ENCODE measurements around the gene MTUS2.

MTUS2 gene

DNA sequence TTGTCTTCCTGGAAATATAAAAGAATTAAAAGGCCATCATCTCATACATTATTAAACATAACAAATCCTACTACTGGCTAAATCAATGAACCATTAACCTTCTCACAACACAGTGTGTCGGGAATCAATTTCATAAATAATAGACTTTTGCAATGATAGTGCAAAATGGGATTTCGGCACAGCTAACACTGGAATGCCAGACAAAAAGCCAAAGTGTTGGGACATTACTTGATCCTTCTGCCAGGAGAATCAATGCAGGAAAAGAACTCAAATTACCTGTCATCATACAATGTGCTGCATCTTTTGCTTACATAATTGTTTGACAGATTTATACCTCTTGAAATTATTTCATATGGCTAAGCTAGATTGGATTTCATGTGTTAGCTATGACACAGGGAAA, 334.3 kb downstream of the MTUS2 start:
- in situ Hi-C loops (cut with HindIII; ENCODE audit: low pct_unique_long_range_greater_than_20kb, low sequenced_read_pairs): no loop called here
- TF ChIP-seq JUND (IDR thresholded peaks at IDR 0.05; ENCODE audit: low read depth): no peak
- DNase-seq (ENCODE audit: low read depth in 1 of 2, low spot score in 1 of 2): no peak

GRCh38 chr13:29156136-29156535, 336.0 kb downstream of the MTUS2 start:
- TF ChIP-seq JUND (IDR thresholded peaks at IDR 0.05; ENCODE audit: low read depth): no peak
- DNase-seq (ENCODE audit: low read depth in 1 of 2, low spot score in 1 of 2): no peak
- in situ Hi-C loops (cut with HindIII; ENCODE audit: low pct_unique_long_range_greater_than_20kb, low sequenced_read_pairs): no loop called here

GRCh38 chr13:29159871-29160270, 339.7 kb downstream of the MTUS2 start:
- no peak for DNase-seq (ENCODE audit: low read depth in 1 of 2, low spot score in 1 of 2)
- in situ Hi-C loops (cut with HindIII; ENCODE audit: low pct_unique_long_range_greater_than_20kb, low sequenced_read_pairs): no loop called here
- no peak for TF ChIP-seq JUND (IDR thresholded peaks at IDR 0.05; ENCODE audit: low read depth)

DNA sequence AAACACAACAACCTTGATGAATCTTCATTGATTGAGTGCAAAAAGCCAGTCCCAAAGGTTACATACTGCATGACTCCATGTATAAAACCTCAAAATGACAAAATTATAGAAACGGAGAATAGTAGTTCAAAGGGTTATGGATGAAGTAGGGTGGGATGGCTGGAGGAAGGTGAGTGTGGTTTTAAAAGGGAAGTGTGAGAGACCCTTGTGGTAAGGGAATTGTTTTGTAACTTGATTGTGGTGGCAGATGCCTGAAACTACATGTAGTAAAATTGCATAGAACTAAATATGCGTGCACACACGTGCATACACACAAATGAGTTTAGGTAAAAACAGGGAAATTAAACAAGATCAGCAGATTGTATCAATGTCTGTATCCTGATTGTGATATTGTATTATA, 340.7 kb downstream of the MTUS2 start:
- in situ Hi-C loops (cut with HindIII; ENCODE audit: low pct_unique_long_range_greater_than_20kb, low sequenced_read_pairs): no loop called here
- DNase-seq (ENCODE audit: low read depth in 1 of 2, low spot score in 1 of 2): no peak
- no peak for TF ChIP-seq JUND (IDR thresholded peaks at IDR 0.05; ENCODE audit: low read depth)

GRCh38 chr13:29161676-29162075, 341.5 kb downstream of the MTUS2 start:
- no peak for DNase-seq (ENCODE audit: low read depth in 1 of 2, low spot score in 1 of 2)
- TF ChIP-seq JUND (IDR thresholded peaks at IDR 0.05; ENCODE audit: low read depth): no peak
- in situ Hi-C loops (cut with HindIII; ENCODE audit: low pct_unique_long_range_greater_than_20kb, low sequenced_read_pairs): no loop called here

DNA sequence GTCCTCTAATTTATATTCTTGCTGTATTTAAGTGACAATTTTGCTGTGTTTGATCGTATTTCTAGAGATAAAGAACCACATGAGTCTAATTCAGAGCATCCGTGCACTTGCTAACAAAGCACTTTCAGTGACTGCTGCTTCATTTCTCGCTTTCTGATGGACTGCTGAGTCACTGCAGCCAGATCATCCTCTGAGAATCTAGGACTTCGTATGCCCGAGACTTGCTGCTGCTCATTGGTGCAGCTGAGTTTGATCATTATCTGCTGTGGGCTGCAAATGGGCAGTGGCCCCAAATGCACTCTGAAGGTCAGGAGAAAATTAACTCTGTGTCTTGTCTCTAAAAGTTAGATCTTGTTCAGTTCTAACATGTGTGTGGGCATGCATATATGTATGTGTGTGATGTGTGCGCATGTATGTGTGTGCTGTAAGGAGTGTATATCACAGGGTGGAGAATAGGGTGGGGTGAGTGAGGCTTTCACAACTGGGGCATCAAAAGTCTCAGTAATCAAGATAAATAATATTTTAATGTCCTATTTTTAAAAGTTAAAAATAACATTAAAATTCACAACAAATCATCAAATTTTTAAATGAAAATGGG, 342.6 kb downstream of the MTUS2 start:
- TF ChIP-seq JUND (IDR thresholded peaks at IDR 0.05; ENCODE audit: low read depth): no peak
- DNase-seq (ENCODE audit: low read depth in 1 of 2, low spot score in 1 of 2): peak in 1 of 2 experiments; percentile 12
- in situ Hi-C loops (cut with HindIII; ENCODE audit: low pct_unique_long_range_greater_than_20kb, low sequenced_read_pairs): no loop called here

DNA sequence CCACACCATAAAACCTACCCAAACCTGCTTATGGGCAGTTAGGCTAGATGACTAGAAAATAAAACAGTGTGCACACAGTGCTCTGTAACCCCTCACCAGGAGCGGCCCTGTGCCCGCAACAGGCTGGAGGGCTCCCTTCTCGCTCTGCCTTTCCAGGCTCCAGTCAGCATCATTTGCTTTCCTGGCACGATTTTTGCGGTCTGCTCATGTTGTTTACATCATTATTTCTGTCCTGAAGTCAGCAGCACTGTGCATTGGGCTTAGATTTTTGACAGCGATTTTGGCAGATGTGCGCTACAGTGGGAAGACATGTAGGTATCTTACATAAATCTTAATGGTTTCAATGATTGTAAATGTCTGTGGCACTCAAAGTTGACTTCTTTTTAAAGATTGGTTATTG, 344.0 kb downstream of the MTUS2 start:
- DNase-seq (ENCODE audit: low read depth in 1 of 2, low spot score in 1 of 2): no peak
- in situ Hi-C loops (cut with HindIII; ENCODE audit: low pct_unique_long_range_greater_than_20kb, low sequenced_read_pairs): no loop called here
- no peak for TF ChIP-seq JUND (IDR thresholded peaks at IDR 0.05; ENCODE audit: low read depth)

- TF ChIP-seq JUND (IDR thresholded peaks at IDR 0.05; ENCODE audit: low read depth): no peak
- in situ Hi-C loops (cut with HindIII; ENCODE audit: low pct_unique_long_range_greater_than_20kb, low sequenced_read_pairs): no loop called here
- no peak for DNase-seq (ENCODE audit: low read depth in 1 of 2, low spot score in 1 of 2)
Measured at GRCh38 chr13:29165216-29165615, 345.1 kb downstream of the MTUS2 start.

- TF ChIP-seq JUND (IDR thresholded peaks at IDR 0.05; ENCODE audit: low read depth): no peak
- in situ Hi-C loops (cut with HindIII; ENCODE audit: low pct_unique_long_range_greater_than_20kb, low sequenced_read_pairs): no loop called here
- no peak for DNase-seq (ENCODE audit: low read depth in 1 of 2, low spot score in 1 of 2)
Measured at GRCh38 chr13:29165840-29166239, 345.7 kb downstream of the MTUS2 start.

DNA sequence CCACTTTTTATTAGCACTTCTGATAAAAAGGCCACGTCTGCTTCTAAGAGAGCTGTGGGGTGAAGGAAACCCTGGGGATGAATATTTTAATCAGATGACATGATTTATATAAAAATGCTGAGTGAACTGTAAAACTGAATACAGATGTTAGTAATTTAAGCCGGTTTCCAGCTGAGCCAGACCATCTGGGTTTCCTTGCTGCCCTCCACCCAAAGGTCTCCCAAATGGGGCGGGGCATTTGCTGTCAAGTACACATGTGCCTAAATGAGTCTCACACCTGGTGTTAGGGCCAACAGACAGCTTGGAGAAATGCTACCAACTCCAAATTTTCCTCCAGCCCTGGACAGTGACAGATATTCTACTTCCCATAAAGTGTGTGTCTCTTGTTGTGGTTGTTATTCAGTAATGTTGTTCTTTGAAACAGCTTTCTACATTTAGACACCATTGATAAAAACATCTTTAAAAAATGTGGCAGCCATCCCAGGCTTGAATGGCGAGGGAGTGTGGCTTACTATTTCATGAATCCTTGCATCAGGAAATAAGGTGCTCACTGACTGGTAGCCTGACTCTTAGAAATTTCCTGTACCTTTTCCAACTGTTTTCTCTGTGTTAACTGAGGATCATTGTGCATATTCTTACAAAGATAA, 350.4 kb downstream of the MTUS2 start:
- in situ Hi-C loops (cut with HindIII; ENCODE audit: low pct_unique_long_range_greater_than_20kb, low sequenced_read_pairs): no loop called here
- no peak for TF ChIP-seq JUND (IDR thresholded peaks at IDR 0.05; ENCODE audit: low read depth)
- no peak for DNase-seq (ENCODE audit: low read depth in 1 of 2, low spot score in 1 of 2)

GRCh38 chr13:29171244-29171643, 351.1 kb downstream of the MTUS2 start:
- TF ChIP-seq JUND (IDR thresholded peaks at IDR 0.05; ENCODE audit: low read depth): no peak
- in situ Hi-C loops (cut with HindIII; ENCODE audit: low pct_unique_long_range_greater_than_20kb, low sequenced_read_pairs): no loop called here
- no peak for DNase-seq (ENCODE audit: low read depth in 1 of 2, low spot score in 1 of 2)

- TF ChIP-seq JUND (IDR thresholded peaks at IDR 0.05; ENCODE audit: low read depth): no peak
- in situ Hi-C loops (cut with HindIII; ENCODE audit: low pct_unique_long_range_greater_than_20kb, low sequenced_read_pairs): no loop called here
- DNase-seq (ENCODE audit: low read depth in 1 of 2, low spot score in 1 of 2): no peak
Measured at GRCh38 chr13:29174093-29174492, 354.0 kb downstream of the MTUS2 start.

- DNase-seq (ENCODE audit: low read depth in 1 of 2, low spot score in 1 of 2): no peak
- in situ Hi-C loops (cut with HindIII; ENCODE audit: low pct_unique_long_range_greater_than_20kb, low sequenced_read_pairs): no loop called here
- TF ChIP-seq JUND (IDR thresholded peaks at IDR 0.05; ENCODE audit: low read depth): no peak
Measured at GRCh38 chr13:29175250-29175873, 355.2 kb downstream of the MTUS2 start.
